HepG2 (cell line): Measurements from ENCODE around the gene ABCC10. TPM values are rescaled to one million over a fixed set of nuclear protein-coding genes. Genes with fewer than 3 reads are reported as not detected.
A peak's percentile ranks its signal among the peaks of the same experiment; 100 is the strongest.

ENCODE experiments used
- ERF ChIP-seq: IDR thresholded peaks from 2 replicates; pipeline ENCODE4 v1.6.1; 2018; ENCODE audit warnings: missing biosample characterization, missing genetic modification reagents
- JDP2 ChIP-seq: sonication (generic); formaldehyde crosslinking; IDR thresholded peaks from 2 replicates; pipeline ENCODE4 v1.8.1; 2022; ENCODE audit warnings: missing genetic modification reagents, borderline replicate concordance
- NFAT5 ChIP-seq: sonication (generic); formaldehyde crosslinking; IDR thresholded peaks from 2 replicates; pipeline ENCODE4 v1.4.0; 2020; ENCODE audit warnings: missing genetic modification reagents
- ZBTB7A ChIP-seq: sonication (generic); formaldehyde crosslinking; IDR thresholded peaks from 2 replicates; pipeline ENCODE4 v1.8.0; 2022; ENCODE audit warnings: mild to moderate bottlenecking, missing genetic modification reagents
- ZFAT ChIP-seq: sonication (generic); formaldehyde crosslinking; conservative IDR thresholded peaks from 2 replicates; pipeline ENCODE4 v1.8.1; 2023; ENCODE audit warnings: missing genetic modification reagents, inconsistent platforms
- ZFP37 ChIP-seq: sonication (generic); formaldehyde crosslinking; IDR thresholded peaks from 2 replicates; pipeline ENCODE4 v1.4.0; 2020; ENCODE audit warnings: missing genetic modification reagents, borderline replicate concordance
- ZNF256 ChIP-seq: sonication (generic); formaldehyde crosslinking; conservative IDR thresholded peaks from 2 replicates; pipeline ENCODE4 v1.4.0; 2020; ENCODE audit warnings: missing genetic modification reagents
- ZNF296 ChIP-seq: sonication (generic); formaldehyde crosslinking; conservative IDR thresholded peaks from 2 replicates; pipeline ENCODE4 v1.5.0; 2020; ENCODE audit warnings: mild to moderate bottlenecking, missing genetic modification reagents
- ZNF432 ChIP-seq: sonication (generic); formaldehyde crosslinking; IDR thresholded peaks from 2 replicates; pipeline ENCODE4 v1.5.0; 2020; ENCODE audit warnings: missing genetic modification reagents, mild to moderate bottlenecking, borderline replicate concordance
- ZNF619 ChIP-seq: sonication (generic); formaldehyde crosslinking; IDR thresholded peaks from 2 replicates; pipeline ENCODE4 v1.4.0; 2020; ENCODE audit warnings: mild to moderate bottlenecking, missing genetic modification reagents
- ZNF687 ChIP-seq: sonication (generic); formaldehyde crosslinking; IDR thresholded peaks from 2 replicates; pipeline ENCODE4 v1.5.1; 2020; ENCODE audit warnings: mild to moderate bottlenecking, missing genetic modification reagents, moderate library complexity
- ZNF878 ChIP-seq: sonication (generic); formaldehyde crosslinking; IDR thresholded peaks from 2 replicates; pipeline ENCODE4 v1.8.1; 2023; ENCODE audit warnings: mild to moderate bottlenecking, missing genetic modification reagents, moderate library complexity
- polyA plus RNA-seq, 8 experiments: library from polyadenylated mRNA; depleted of rRNA in 3 of 8; stranded (reverse) in 7 of 8; unstranded in 1 of 8; fragments of >200 nt; fragmentation: Illumina TruSeq in 4 of 8; extraction: Trizol in 4 of 8; gene quantifications; 2 replicates each; pipeline versions ENCODE4 v1.2.1 to v1.2.3, GENCODE V29; 2011 to 2016; ENCODE audit warnings: low read depth in 4 of 8, missing spikeins in 1 of 8, mixed read lengths in 1 of 8; ENCODE audit not compliant: insufficient read depth in 1 of 8
- total RNA-seq, 5 experiments: library from RNA; depleted of rRNA; stranded (reverse); fragments of >200 nt; fragmentation: Illumina TruSeq; extraction: Trizol; gene quantifications; 2 replicates each; pipeline ENCODE4 v1.2.3, GENCODE V29; 2016; ENCODE audit warnings: low read depth in 1 of 5
- TF ChIP-seq, protein P1 (sequence below): sonication (generic); formaldehyde crosslinking; IDR thresholded peaks from 2 replicates; pipeline ENCODE4 v1.4.0; 2020; ENCODE audit warnings: missing genetic modification reagents, borderline replicate concordance
- TF ChIP-seq, protein P2 (sequence below): sonication (generic); formaldehyde crosslinking; IDR thresholded peaks from 2 replicates; pipeline ENCODE4 v1.8.1; 2023; ENCODE audit warnings: mild to moderate bottlenecking, missing genetic modification reagents, borderline replicate concordance
- TF ChIP-seq, protein P3 (sequence below): IDR thresholded peaks from 2 replicates; pipeline ENCODE4 v1.6.1; 2016

The ABCC10 gene
- total and polyA plus RNA-seq, 2 of the 13 experiments (the other 11 are each of a cell fraction or from before 2014, with no cell fraction given): 16.0 to 24.3 TPM

DNA sequence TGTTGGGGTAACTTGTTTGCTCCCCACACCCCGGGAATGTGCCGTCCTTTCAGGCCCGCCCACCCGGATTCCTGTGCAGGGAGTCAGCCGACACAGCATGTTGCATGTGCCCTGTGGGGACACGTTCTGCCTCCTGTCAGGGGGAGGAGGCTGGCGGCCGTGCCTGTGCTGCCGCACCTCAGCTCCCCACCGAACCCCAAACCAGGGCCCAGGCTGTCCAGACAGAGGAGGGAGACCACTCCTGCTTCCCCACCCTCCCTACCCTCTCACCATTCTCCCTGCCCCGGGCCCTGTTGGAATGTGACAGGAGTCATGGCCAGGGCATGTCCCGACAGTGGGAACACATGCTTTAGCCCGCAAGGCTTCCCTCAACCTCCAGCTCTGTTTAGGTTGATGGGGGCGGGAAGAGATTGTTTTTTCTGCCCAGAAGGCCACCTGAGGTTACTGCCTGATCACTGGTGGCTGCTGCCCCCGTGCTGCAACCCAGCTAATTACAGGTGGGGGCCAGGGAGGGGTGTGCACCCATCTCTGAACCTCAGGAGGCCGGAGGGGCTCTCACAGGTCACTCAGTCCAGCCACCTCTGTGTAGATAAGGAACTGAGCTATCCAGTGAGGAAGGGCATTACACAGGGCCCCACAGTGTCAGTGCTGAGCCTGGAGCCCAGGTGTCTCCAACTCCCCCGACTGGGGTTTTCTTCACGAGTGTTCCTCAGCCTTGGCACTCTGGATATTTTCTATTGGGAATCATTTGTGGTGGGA lies 69.2 kb downstream of the ABCC10 start (continued):
- TF ChIP-seq, protein P1, sequence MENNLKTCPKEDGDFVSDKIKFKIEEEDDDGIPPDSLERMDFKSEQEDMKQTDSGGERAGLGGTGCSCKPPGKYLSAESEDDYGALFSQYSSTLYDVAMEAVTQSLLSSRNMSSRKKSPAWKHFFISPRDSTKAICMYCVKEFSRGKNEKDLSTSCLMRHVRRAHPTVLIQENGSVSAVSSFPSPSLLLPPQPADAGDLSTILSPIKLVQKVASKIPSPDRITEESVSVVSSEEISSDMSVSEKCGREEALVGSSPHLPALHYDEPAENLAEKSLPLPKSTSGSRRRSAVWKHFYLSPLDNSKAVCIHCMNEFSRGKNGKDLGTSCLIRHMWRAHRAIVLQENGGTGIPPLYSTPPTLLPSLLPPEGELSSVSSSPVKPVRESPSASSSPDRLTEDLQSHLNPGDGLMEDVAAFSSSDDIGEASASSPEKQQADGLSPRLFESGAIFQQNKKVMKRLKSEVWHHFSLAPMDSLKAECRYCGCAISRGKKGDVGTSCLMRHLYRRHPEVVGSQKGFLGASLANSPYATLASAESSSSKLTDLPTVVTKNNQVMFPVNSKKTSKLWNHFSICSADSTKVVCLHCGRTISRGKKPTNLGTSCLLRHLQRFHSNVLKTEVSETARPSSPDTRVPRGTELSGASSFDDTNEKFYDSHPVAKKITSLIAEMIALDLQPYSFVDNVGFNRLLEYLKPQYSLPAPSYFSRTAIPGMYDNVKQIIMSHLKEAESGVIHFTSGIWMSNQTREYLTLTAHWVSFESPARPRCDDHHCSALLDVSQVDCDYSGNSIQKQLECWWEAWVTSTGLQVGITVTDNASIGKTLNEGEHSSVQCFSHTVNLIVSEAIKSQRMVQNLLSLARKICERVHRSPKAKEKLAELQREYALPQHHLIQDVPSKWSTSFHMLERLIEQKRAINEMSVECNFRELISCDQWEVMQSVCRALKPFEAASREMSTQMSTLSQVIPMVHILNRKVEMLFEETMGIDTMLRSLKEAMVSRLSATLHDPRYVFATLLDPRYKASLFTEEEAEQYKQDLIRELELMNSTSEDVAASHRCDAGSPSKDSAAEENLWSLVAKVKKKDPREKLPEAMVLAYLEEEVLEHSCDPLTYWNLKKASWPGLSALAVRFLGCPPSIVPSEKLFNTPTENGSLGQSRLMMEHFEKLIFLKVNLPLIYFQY (CRISPR knock-in tag): no peak
- TF ChIP-seq ERF (CRISPR knock-in tag) (peak; percentile 86), ZNF432 (CRISPR knock-in tag) (no peak), ZNF619 (no peak), ZNF296 (CRISPR knock-in tag) (no peak), ZNF878 (no peak), ZFAT (no peak), ZNF256 (CRISPR knock-in tag) (no peak), ZNF687 (CRISPR knock-in tag) (peak; percentile 84), JDP2 (no peak), ZBTB7A (CRISPR knock-in tag) (no peak; the same call in 1 of the 2 replicates), NFAT5 (CRISPR knock-in tag) (no peak), ZFP37 (CRISPR knock-in tag) (no peak)
- TF ChIP-seq, protein P2, sequence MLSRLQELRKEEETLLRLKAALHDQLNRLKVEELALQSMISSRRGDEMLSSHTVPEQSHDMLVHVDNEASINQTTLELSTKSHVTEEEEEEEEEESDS (CRISPR knock-in tag): no peak
- TF ChIP-seq, protein P3, sequence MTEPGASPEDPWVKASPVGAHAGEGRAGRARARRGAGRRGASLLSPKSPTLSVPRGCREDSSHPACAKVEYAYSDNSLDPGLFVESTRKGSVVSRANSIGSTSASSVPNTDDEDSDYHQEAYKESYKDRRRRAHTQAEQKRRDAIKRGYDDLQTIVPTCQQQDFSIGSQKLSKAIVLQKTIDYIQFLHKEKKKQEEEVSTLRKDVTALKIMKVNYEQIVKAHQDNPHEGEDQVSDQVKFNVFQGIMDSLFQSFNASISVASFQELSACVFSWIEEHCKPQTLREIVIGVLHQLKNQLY (CRISPR knock-in tag): peak; percentile 73
